NCI-H2029 (cell line): ENCODE results near the gene TYROBP.
"Not testable (repeated sequence)": the region's sequence is repeated elsewhere in the genome, so short reads cannot be mapped to it uniquely, and the experiment has no call there.

Experiments used
- DNase-seq: peaks from one replicate; lab custom pipeline; 2025; lab: John Stamatoyannopoulos, UW

The TYROBP gene

GRCh38 chr19:35908010-35908441 is at the start of gene TYROBP:
Gene TYROBP, minus strand, starts transcription at chr19:35908295. Its CDS starts 67 bp downstream, at chr19:35908228.
- no peak for DNase-seq

DNA sequence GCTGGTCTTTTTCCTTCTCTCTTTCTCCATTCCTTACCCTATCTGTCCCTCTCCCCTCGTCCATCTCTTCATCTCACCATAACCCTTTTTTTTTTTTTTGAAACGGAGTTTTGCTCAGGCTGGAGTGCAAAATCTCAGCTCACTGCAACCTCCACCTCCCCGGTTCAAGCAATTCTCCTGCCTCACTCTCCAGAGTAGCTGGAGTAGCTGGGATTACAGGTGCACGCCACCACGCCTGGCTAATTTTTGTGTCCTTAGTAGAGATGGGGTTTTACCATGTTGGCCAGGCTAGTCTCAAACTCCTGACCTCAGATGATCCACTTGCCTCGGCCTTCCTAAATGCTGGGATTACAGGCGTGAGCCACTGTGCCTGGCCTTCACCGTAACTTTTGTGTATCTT is 49.3 kb upstream of the TYROBP start:
- DNase-seq: not testable (repeated sequence)

GRCh38 chr19:35955881-35956634 is 48.0 kb upstream of the TYROBP start:
- no peak for DNase-seq

DNA sequence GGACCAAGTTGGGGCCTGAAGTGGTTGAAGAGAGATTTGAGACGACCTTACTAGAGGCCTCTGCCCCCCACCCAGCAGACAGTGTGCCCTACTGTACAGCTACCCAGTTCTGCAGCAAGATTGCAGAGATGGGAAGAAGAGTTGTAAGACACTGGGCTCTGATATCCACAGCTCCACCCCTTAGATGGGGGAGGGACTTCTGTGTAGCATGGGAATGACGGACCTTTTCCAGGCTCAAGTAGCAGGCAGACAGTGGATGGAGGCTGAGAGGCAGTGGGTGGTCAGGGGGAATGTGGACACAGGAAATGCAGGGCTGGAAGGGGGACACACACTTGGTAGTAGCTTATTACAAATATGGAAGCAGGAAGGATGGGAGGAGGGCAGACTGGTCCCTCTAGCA is 41.0 kb upstream of the TYROBP start:
- no peak for DNase-seq

GRCh38 chr19:35946203-35946602 is 38.1 kb upstream of the TYROBP start:
- no peak for DNase-seq

- DNase-seq: no peak
Observed at GRCh38 chr19:35945121-35945790, 37.2 kb upstream of the TYROBP start.

- no peak for DNase-seq
Observed at GRCh38 chr19:35944556-35944955, 36.5 kb upstream of the TYROBP start.

- no peak for DNase-seq
Observed at GRCh38 chr19:35943321-35944301, 35.5 kb upstream of the TYROBP start.

- DNase-seq: no peak
Observed at GRCh38 chr19:35942235-35942634, 34.1 kb upstream of the TYROBP start.

- no peak for DNase-seq
Observed at GRCh38 chr19:35940839-35941238, 32.7 kb upstream of the TYROBP start.

- no peak for DNase-seq
Observed at GRCh38 chr19:35940078-35940775, 32.1 kb upstream of the TYROBP start.

DNA sequence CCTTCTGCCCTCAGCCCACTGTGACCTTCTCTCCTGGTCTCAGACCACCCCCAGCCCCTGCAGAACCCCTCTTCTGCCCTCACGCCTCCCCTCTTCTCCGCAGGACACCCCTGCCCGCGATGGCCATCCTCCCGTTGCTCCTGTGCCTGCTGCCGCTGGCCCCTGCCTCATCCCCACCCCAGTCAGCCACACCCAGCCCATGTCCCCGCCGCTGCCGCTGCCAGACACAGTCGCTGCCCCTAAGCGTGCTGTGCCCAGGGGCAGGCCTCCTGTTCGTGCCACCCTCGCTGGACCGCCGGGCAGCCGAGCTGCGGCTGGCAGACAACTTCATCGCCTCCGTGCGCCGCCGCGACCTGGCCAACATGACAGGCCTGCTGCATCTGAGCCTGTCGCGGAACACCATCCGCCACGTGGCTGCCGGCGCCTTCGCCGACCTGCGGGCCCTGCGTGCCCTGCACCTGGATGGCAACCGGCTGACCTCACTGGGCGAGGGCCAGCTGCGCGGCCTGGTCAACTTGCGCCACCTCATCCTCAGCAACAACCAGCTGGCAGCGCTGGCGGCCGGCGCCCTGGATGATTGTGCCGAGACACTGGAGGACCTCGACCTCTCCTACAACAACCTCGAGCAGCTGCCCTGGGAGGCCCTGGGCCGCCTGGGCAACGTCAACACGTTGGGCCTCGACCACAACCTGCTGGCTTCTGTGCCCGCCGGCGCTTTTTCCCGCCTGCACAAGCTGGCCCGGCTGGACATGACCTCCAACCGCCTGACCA is 31.4 kb upstream of the TYROBP start:
- no peak for DNase-seq

DNA sequence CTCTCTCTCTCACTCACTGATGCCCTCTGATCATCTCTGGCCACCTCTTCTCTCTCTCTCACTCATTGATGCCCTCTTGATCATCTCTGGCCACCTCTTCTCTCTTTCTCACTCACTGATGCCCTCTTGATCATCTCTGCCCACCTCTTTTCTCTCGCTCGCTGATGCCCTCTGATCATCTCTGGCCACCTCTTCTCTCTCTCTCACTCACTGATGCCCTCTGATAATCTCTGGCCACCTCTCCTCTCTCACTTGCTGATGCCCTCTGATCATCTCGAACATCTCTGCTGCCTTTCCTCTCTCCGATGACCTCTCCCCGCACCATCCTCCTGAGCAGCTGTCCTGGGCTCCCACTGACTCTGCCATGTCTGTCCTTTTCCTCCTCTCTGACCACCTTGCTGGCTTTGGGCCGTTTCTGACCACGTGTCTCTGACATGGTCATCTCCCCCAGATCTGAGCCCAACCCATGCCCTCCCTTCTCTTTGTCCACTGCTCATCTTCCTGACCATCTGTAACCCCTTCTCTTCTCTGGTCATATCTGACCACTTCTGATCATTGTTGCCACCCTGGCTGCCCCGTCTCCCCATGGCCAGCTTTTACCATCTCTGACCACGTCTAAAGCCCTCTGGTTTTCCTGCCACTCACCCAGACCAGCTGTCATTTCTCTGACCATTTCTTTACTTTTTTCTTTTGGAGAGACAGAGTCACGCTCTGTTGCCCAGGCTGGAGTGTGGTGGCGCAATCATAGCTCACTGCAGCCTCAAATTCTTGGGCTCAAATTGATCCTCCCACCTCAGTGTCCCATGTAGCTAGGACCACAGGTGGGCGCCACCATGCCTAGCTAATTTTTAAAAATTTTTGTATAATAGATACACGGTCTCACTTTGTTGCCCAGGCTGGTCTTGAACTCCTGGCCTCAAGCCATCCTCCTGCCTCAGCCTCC is 30.5 kb upstream of the TYROBP start:
- DNase-seq: no peak

- no peak for DNase-seq
Observed at GRCh38 chr19:35937345-35938281, 29.5 kb upstream of the TYROBP start.

DNA sequence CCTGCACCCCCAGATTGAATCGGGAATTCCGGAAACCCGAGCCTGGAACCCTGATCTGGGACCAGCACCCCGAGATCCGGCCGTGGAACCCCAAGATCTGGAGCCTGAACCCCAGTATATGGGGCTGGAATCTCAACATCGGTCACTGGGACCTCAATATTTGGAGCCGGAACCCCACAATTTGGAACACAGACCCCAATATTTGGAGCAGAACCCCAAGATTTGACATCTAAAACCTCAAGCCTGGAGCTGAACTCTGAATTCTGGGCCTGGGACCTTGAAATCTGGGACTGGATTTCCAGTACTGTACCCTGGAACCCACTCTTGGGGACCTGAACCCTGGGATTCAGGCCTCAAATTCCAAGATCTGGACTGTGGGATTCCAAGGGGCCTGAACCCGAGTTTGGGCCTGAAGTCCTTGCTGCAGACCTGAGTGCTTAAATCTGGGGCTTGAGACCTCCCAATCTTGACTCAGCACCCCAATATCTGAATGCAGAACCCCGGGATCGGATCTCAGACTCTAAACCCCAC is 28.7 kb upstream of the TYROBP start:
- no peak for DNase-seq

DNA sequence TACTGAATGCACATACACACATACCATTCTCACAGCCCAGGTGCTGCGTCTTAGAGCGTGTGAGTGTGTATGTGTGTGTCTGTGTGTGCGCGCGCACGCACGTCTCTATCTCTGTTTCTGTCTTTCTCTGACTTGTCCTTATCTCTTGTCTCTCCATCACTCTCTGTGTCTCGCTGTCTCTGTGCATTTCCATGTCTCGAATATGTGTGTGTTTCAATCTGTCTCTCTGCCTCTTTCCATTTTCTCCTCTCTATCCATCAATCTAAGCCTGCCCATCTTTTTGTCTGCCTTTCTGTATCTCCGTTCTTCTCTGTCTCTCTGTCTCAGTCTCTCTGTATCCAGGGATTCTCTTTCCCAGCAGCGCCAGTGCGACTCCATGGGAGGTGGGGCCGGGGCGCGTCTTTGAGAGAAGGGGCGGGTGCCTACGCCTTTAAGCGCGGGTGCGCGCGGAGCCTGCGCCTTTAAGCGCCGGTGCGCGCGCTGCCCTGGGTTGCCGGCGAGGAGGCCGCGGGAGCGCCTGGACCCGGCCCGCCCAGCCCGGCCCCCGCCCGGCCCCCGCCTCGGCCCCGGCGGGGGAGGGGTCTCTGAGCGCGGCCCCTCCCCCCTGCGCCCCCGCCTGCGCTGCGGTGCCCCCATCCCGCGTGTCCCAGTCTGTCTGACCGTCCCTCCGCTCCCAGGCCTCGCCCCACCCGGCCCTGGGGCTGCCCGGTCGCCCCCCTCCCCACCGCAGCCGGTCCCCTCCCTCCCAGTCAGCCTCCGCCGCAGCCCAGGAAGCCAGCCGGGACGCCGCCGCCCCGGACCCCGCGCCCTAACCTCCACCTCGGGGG is 28.0 kb upstream of the TYROBP start, which contains the start of gene LRFN3:
Gene LRFN3 (plus strand): TSS at position 464 of the 827 bp plus-strand sequence. CDS start 3,052 bp downstream, outside the sequence.
- DNase-seq: peak; percentile 66

DNA sequence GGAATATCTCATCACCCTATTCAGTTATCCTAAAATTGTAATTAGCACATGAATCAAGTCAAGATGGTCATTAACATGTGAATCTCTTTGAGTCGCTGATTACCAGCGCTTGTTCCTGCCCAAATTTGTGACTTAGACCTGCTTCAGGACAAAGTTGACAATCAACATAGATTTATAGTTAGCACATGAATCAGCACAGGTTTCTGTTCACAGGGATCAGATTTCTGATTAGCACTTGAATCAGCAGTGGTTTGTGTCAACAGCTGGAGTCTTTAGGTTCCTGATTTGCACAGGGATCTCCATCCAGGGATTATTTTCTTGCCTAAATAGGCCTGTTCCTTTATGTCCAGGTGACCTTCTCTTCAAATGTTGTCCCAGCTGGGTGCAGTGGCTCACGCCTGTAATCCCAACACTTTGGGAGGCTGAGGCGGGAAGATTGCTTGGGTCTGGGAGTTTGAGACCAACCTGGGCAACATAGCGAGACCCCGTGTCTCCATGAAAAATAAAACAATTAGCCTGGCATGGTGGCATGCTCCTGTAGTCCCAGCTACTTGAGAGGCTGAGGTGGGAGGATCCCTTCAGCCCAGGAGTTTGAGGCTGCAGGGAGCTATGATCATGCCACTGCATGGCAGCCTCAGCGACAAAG is 24.3 kb upstream of the TYROBP start:
- DNase-seq: peak; percentile 19
